Prostate gland (tissue), 2 donors: ENCODE results near the gene DEXI.
A peak's percentile ranks its signal among the peaks of the same experiment; 100 is the strongest.

ENCODE experiments used
- CTCF ChIP-seq, 4 experiments: fragments of 200-600 bp in 2 of 4; fragments of 450-650 bp in 2 of 4; sonication (generic) in 2 of 4; IDR thresholded peaks; 1 replicate in 3 of 4; 2 replicates in 1 of 4; pipeline ENCODE4 v1.5.1; 2016 to 2019; ENCODE audit warnings: antibody characterized with exemption in 4 of 4, mild to moderate bottlenecking in 2 of 4, moderate library complexity in 2 of 4
- POLR2A ChIP-seq: fragments of 450-650 bp; IDR thresholded peaks from one replicate; pipeline ENCODE4 v1.6.1; 2016; ENCODE audit warnings: antibody characterized with exemption, mild to moderate bottlenecking
- POLR2AphosphoS5 ChIP-seq: sonication (generic); formaldehyde crosslinking; IDR thresholded peaks from one replicate; pipeline ENCODE4 v1.6.1; 2017; ENCODE audit warnings: antibody characterized with exemption

- TF ChIP-seq POLR2AphosphoS5 = peak; percentile 84
- peak in 1 of 4 experiments; percentile 14 for TF ChIP-seq CTCF (IDR thresholded peaks at IDR 0.05)
- no peak for TF ChIP-seq POLR2A
Observed at GRCh38 chr16:10979717-10980601, 37.7 kb upstream of the DEXI start.
